ENCODE measurements around the gene GARIN5A.

The GARIN5A gene

GRCh38 chr19:50507376-50507775 is 30.7 kb upstream of the GARIN5A start:
- DNase-seq: no peak

GRCh38 chr19:50506700-50507099 is 30.1 kb upstream of the GARIN5A start:
- no peak for DNase-seq

- no peak for DNase-seq
These were observed 29.4 kb upstream of the GARIN5A start for GRCh38 chr19:50505856-50506611.

- no peak for DNase-seq
These were observed 25.2 kb upstream of the GARIN5A start for GRCh38 chr19:50501568-50502475.

- no peak for DNase-seq
These were observed 24.5 kb upstream of the GARIN5A start for GRCh38 chr19:50501186-50501567.

- no peak for DNase-seq
These were observed 24.1 kb upstream of the GARIN5A start for GRCh38 chr19:50500753-50501151.

- peak; percentile 51 for DNase-seq
These were observed 23.6 kb upstream of the GARIN5A start for GRCh38 chr19:50500060-50500752.

- DNase-seq: no peak
These were observed 21.8 kb upstream of the GARIN5A start for GRCh38 chr19:50498219-50499056.

- no peak for DNase-seq
These were observed 20.4 kb upstream of the GARIN5A start for GRCh38 chr19:50497022-50497405.

- DNase-seq: peak; percentile 33
These were observed 19.8 kb upstream of the GARIN5A start for GRCh38 chr19:50496189-50497021.

GRCh38 chr19:50495020-50495531 is 18.4 kb upstream of the GARIN5A start:
- DNase-seq: no peak

GRCh38 chr19:50494186-50495019 is 17.8 kb upstream of the GARIN5A start:
- no peak for DNase-seq

- no peak for DNase-seq
These were observed 16.5 kb upstream of the GARIN5A start for GRCh38 chr19:50493171-50493570.

- DNase-seq: peak; percentile 66
These were observed 15.8 kb upstream of the GARIN5A start for GRCh38 chr19:50492303-50493052.

- DNase-seq: no peak
These were observed 14.4 kb upstream of the GARIN5A start for GRCh38 chr19:50490991-50491472.

- no peak for DNase-seq
These were observed 13.8 kb upstream of the GARIN5A start for GRCh38 chr19:50490411-50490811.

- no peak for DNase-seq
These were observed 12.9 kb upstream of the GARIN5A start for GRCh38 chr19:50489461-50490011.

- DNase-seq: no peak
These were observed 11.9 kb upstream of the GARIN5A start for GRCh38 chr19:50488389-50489194.
